Activated T-cell treated with anti-CD3 and anti-CD28 coated beads, Interleukin-2, amount 50 U/mL, for 72 hours (primary cell): ENCODE measurements around the gene LRRC4C. TPM values are rescaled to one million over a fixed set of nuclear protein-coding genes. Genes with fewer than 3 reads are reported as not detected.

ENCODE experiments used
- ATAC-seq, 2 donors: fragments of 150-1000 bp; cut with Tn5 transposase; replicated peaks in 1 of 2; 2 replicates each; pipeline ENCODE4 v1.10.0; 2021; ENCODE audit warnings: moderate library complexity in 2 of 2, mild to moderate bottlenecking in 1 of 2
- DNase-seq, 2 donors: peaks; one replicate each; pipeline ENCODE4 v3.0.0; 2021 to 2022; ENCODE audit warnings: mixed read lengths in 1 of 2
- H3K27ac Mint-ChIP-seq: one replicate; pipeline ENCODE4 v1.8.0; 2022; ENCODE audit warnings: mild to moderate bottlenecking, moderate library complexity, mixed read lengths
- H3K27me3 Mint-ChIP-seq: one replicate; pipeline ENCODE4 v1.8.0; 2022; ENCODE audit warnings: low read depth, mixed read lengths
- H3K36me3 Mint-ChIP-seq, 2 donors: one replicate each; pipeline ENCODE4 v1.8.0; 2022; ENCODE audit warnings: mixed read lengths in 2 of 2, mild to moderate bottlenecking in 1 of 2; ENCODE audit not compliant: insufficient read depth in 2 of 2
- H3K4me1 Mint-ChIP-seq: one replicate; pipeline ENCODE4 v1.8.0; 2022; ENCODE audit warnings: low read depth, mixed read lengths
- H3K4me3 Mint-ChIP-seq, 2 donors: one replicate each; pipeline ENCODE4 v1.8.0; 2022; ENCODE audit warnings: mild to moderate bottlenecking in 2 of 2, mixed read lengths in 2 of 2, moderate library complexity in 2 of 2
- H3K9me3 Mint-ChIP-seq, 2 donors: one replicate each; pipeline ENCODE4 v1.8.0; 2022; ENCODE audit warnings: mixed read lengths in 2 of 2
- total RNA-seq, 2 donors: library from RNA; stranded (reverse); gene quantifications; one replicate each; pipeline ENCODE4 v1.2.3, GENCODE V29; 2022

The LRRC4C gene
- total RNA-seq, 2 donors from 2014 or later, result not detected

DNA sequence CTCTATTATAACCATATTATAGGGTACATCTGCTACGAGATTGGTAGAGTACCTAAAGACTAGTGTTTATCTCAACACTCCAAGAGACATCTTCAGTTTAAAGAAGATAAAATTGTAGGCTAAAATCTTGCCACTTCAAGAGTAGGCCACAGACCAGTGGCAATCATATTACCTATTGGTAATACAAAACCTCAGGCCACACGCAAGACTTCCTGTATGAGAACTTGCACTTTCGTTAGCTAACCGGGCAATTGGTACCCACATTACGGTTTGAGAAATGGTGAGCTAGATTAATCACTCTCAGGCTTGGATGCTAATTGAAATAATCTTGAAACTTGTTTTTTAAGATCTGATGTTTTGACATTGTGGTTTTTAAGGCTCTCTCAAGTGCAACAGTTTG is 772.7 kb downstream of the LRRC4C start:
- H3K27me3 Mint-ChIP-seq, result no peaks in the 10 kb centered on the region
- H3K4me1 Mint-ChIP-seq, result no peaks in the 10 kb centered on the region
- H3K36me3 Mint-ChIP-seq, result no peaks in the 10 kb centered on the region
- no peak overlapping the region for H3K27ac Mint-ChIP-seq
- H3K4me3 Mint-ChIP-seq, result no peak overlapping the region
- H3K9me3 Mint-ChIP-seq, result peaks cover 2 to 3% of the 10 kb centered on the region in 2 donors
- ATAC-seq (no peak), DNase-seq (no peak)

DNA sequence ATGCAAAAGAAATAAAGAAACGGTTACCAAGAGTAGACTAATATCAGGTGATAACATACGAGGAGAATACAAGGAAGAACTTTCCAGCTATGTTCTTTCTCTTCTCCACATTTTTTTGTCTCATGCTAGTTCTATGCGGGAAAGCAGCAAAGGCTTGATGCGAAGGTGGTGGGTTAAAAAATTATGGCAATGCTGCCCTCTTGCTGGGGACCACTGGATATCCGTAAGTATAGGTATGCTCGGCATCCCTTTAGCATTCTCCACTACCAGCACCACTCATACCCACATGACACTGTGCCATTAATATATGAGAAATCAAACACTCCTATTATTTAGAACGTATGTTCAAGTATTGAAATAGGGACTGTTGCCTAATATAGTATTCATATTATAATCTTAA is 776.4 kb downstream of the LRRC4C start:
- H3K4me3 Mint-ChIP-seq, result no peak overlapping the region
- no peaks in the 10 kb centered on the region for H3K4me1 Mint-ChIP-seq
- no peak for DNase-seq
- no peaks in the 10 kb centered on the region for H3K36me3 Mint-ChIP-seq
- ATAC-seq, result no peak
- no peak overlapping the region for H3K27ac Mint-ChIP-seq
- H3K9me3 Mint-ChIP-seq, result peaks cover 4 to 7% of the 10 kb centered on the region in 2 donors
- H3K27me3 Mint-ChIP-seq, result no peaks in the 10 kb centered on the region

DNA sequence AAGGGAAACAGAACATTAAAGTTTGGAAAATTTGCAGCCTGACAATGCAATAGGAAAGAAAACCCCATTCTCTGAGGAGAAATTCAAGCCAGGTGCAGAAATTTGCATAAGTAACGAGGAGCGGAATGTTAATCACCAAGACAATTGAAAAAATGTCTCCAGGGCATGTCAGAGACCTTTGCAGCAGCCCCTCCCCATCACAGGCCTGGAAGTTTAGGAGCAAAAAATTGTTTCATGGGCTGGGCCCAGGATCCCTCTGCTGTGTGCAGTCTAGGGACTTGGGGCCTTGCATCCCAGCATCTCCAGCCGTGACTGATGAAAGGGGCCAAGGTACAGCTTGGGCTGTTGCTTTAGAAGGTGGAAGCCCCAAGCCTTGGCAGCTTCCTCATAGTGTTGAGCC is 780.2 kb downstream of the LRRC4C start:
- Mint-ChIP-seq H3K36me3 (no peaks in the 10 kb centered on the region), H3K4me3 (no peak overlapping the region), H3K9me3 (peaks cover 3 to 13% of the 10 kb centered on the region in 2 donors), H3K27me3 (no peaks in the 10 kb centered on the region), H3K4me1 (no peaks in the 10 kb centered on the region), H3K27ac (no peak overlapping the region)
- DNase-seq (no peak), ATAC-seq (no peak)

DNA sequence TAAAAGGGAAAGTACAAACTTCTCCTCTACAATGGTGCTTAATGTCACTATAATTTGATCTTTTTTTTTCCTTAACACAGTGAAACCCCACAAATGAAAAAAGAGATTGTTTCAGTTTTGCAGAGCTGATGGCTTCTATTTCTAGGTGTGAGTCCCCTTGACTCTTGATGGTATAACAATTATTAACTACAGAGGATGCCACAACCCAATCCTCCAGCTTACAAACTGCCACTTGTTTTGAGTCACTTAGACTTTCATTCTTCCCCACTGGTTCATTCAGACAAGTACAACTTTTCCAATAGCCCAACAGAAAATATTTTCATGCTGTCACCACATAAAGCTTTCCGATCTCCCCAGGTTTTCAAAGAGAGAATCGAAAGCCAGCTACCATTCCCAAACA is 812.2 kb downstream of the LRRC4C start:
- H3K36me3 Mint-ChIP-seq, result peaks cover 0 to 3% of the 10 kb centered on the region in 2 donors
- ATAC-seq (no peak), DNase-seq (no peak)
- no peak overlapping the region for H3K4me3 Mint-ChIP-seq
- no peaks in the 10 kb centered on the region for H3K27me3 Mint-ChIP-seq
- no peak overlapping the region for H3K27ac Mint-ChIP-seq
- H3K9me3 Mint-ChIP-seq, result peaks cover 15 to 17% of the 10 kb centered on the region in 2 donors
- H3K4me1 Mint-ChIP-seq, result no peaks in the 10 kb centered on the region

DNA sequence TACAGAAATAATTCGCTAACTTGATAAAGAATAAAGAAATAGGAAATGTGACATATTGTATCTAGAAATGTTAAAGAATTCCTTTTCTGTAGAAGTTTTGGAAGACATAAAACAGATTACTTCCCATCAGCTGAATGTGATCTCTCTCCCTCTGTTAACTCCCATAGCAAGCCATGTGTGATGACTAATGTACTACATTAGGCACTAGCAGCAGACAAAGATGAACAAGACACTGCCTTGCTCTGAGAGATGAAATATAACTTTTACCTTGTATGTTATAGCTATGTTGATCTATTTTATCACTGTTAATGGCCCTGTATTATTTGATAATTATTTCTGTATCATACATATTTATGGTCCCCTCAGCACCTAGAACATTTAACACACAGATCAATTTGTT is 817.2 kb downstream of the LRRC4C start:
- Mint-ChIP-seq H3K27me3 (no peaks in the 10 kb centered on the region), H3K9me3 (peaks cover 10 to 13% of the 10 kb centered on the region in 2 donors), H3K4me1 (no peaks in the 10 kb centered on the region), H3K4me3 (no peak overlapping the region), H3K27ac (no peak overlapping the region), H3K36me3 (peaks cover 0 to 3% of the 10 kb centered on the region in 2 donors)
- DNase-seq, result no peak
- no peak for ATAC-seq

DNA sequence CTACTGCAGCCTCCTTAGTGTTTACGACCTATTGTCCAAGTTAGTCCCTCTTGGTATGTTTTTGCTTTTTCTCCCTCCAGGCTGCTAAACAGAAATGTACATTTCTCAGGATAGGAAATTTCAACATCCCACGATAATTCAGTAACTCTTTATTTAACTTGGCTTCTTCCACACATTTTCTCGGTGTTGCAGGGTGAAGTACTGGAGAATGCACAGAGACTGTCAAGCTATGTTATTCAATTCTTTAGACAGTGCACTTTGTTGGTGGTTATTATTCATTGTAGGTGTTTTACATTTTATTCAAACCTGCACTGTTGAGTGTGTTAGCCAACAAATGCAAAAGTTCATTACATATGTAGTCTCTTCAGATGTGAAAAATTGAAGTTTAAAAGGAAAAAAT is 839.8 kb downstream of the LRRC4C start:
- H3K4me1 Mint-ChIP-seq, result no peaks in the 10 kb centered on the region
- no peak for DNase-seq
- peaks cover 12% of the 10 kb centered on the region in 2 donors for H3K9me3 Mint-ChIP-seq
- H3K4me3 Mint-ChIP-seq, result no peak overlapping the region
- H3K27ac Mint-ChIP-seq, result no peak overlapping the region
- no peak for ATAC-seq
- H3K36me3 Mint-ChIP-seq, result no peaks in the 10 kb centered on the region
- no peaks in the 10 kb centered on the region for H3K27me3 Mint-ChIP-seq

DNA sequence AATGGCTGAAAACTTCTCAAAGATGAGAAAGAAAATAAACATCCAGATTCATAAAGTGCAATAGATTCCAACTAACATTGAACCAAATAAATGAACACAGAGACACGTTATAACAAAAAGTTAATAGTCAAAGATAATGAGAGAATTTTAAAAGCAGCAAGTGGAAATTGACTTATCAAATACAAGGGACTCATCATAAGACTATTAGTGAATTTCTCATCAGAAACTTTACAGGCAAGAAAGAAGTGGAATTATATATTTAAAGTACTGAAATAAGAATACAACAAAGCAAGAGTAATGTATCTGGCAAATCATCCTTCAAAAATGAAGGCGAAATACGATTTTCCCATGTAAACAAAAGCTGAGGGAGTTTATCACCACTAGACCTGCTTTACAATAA is 852.7 kb downstream of the LRRC4C start:
- no peaks in the 10 kb centered on the region for H3K27me3 Mint-ChIP-seq
- peaks cover 7% of the 10 kb centered on the region in 2 donors for H3K36me3 Mint-ChIP-seq
- DNase-seq (no peak), ATAC-seq (no peak)
- H3K4me1 Mint-ChIP-seq, result no peaks in the 10 kb centered on the region
- no peak overlapping the region for H3K27ac Mint-ChIP-seq
- no peak overlapping the region for H3K4me3 Mint-ChIP-seq
- H3K9me3 Mint-ChIP-seq, result peaks cover 9 to 20% of the 10 kb centered on the region in 2 donors

DNA sequence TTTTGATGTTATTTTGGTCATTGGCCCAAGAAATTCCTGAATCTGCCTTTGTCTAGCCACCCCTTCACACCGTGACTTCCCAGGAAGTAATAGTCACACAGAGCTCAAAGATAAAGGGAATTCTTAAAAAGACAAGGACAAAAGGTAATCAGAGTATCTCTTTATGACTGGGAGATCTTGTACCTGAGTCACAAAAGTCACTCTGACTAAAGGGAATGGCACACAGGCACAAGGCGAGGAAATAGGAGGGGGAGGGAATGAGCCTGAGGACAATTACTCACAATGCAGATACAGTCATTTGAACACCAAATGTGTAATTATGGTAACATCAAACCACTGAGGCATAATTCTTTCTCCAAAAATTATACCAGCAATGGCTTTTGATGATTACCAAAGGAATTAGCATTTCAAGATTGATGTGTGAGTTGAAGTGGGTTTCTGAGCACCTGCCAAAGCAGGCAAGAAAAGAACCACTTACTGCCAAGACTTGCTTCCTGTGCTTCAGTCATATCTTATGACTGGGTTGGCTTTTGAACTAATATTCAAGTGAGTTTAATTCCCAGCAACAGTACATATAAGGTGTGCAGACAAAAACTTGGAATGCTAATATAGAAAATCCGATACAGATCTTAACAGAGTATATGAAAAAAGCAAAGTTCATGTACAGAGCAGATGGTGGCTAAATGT is 856.4 kb downstream of the LRRC4C start:
- H3K27ac Mint-ChIP-seq, result no peak overlapping the region
- no peak overlapping the region for H3K4me3 Mint-ChIP-seq
- peaks cover 7% of the 10 kb centered on the region in 2 donors for H3K36me3 Mint-ChIP-seq
- peaks cover 8 to 24% of the 10 kb centered on the region in 2 donors for H3K9me3 Mint-ChIP-seq
- no peaks in the 10 kb centered on the region for H3K4me1 Mint-ChIP-seq
- no peaks in the 10 kb centered on the region for H3K27me3 Mint-ChIP-seq
- DNase-seq (no peak), ATAC-seq (no peak)

DNA sequence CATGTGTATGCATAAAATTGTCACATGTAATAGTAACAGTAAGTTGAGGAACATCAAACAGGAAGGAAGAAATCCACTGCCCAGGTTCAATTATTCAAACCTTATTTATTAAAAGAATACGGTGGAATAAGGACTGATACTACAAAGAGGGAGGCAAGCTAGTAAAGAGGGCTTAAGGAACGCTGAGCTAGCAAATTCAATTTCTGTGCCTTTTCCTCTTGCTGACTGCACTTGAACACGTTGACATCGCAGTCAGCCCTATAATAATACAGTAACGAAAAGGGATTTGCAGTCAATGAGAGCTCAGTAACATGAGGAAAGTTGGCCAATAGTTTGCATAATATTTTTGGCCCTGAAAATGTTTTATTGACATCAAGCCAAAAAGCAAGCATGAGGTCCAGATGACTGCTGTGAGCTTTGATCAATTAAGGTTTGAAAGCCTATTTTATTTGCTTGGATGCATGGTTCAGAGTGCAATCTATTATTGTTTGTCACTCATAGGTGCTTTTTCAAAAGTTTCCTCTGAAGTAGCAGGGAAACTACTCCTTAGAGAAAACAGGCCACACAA is 861.8 kb downstream of the LRRC4C start:
- Mint-ChIP-seq H3K27ac (no peak overlapping the region), H3K4me3 (no peak overlapping the region), H3K27me3 (no peaks in the 10 kb centered on the region), H3K36me3 (no peaks in the 10 kb centered on the region), H3K4me1 (no peaks in the 10 kb centered on the region), H3K9me3 (peaks cover 11% of the 10 kb centered on the region in 2 donors)
- ATAC-seq (no peak), DNase-seq (no peak)

DNA sequence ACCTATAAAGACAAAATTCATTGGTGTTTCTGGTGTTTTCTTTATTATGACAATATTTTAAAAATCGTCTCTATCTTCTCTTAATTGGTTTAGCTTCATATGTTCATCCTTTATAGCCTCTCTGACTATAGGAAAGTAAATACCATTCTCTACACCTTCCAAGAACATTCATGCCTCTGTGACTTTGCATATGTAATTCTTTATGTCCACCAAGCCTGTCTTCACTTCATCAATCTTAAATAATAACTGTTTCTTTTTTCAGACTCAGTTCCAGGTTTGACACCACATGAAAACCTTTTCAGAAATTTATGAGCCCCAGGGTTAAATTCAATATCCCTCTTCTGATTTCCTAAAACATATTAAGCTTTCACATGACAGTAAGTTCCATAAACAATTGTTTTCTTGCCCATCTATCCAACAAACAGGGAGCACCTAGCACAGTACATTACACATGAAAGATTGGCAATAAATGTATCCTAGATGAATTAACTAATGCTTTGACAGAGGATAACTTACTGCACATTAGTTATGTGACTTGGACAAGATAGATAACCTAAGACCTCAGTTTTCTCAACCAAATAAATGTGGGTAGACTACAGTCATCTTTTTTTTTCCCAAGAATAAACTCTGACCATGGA is 886.1 kb downstream of the LRRC4C start:
- Mint-ChIP-seq H3K36me3 (peaks cover 0 to under 1% of the 10 kb centered on the region in 2 donors), H3K27me3 (no peaks in the 10 kb centered on the region), H3K27ac (no peak overlapping the region), H3K4me1 (no peaks in the 10 kb centered on the region), H3K9me3 (peaks cover 2 to 10% of the 10 kb centered on the region in 2 donors), H3K4me3 (no peak overlapping the region)
- ATAC-seq (no peak), DNase-seq (no peak)

DNA sequence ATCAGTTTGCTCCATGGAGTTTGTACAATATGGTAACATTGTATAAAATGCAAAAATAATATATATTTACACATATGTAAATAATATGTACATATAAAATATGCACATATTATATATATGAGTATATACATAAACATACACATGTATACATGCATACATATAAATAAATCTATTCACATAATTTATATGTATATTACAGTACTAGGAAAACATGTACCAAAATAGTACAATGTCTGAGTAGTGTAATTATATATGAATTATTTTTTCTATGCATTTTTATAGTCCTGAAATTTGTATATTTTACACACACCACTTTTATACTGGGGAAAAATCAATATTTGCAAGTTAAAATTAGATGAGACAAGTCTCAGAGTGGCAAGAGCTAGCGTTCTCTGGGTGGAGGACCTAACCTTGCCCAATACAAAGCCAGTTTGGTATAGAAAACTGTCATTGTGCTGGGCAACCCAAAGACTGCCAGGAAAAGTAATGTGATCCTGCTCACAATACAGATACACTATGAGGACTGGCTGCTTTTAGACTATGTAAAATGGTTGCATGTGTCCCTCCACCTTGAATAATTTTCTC is 889.4 kb downstream of the LRRC4C start:
- Mint-ChIP-seq H3K36me3 (no peaks in the 10 kb centered on the region), H3K4me1 (no peaks in the 10 kb centered on the region), H3K4me3 (no peak overlapping the region), H3K27ac (no peak overlapping the region), H3K27me3 (no peaks in the 10 kb centered on the region), H3K9me3 (peaks cover 2 to 13% of the 10 kb centered on the region in 2 donors)
- DNase-seq (no peak), ATAC-seq (no peak)

DNA sequence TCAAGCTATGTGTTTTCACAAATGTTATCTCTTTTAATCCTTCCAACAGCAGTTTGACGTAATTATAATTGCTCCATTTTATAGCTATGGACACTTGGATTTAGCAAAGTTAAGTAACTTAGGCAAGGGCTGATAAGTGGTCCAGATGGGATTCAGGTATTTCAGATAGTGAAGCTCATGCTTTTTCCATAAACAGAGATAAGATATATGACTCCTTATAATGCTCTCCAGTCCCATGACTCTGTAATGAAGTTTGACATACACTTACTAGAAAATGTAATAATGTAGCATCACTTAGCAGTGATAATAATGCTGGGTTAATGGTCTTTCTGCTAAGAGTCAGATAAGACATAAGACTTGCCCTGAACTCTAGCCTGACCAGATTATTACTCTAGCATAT is 892.1 kb downstream of the LRRC4C start:
- Mint-ChIP-seq H3K27me3 (no peaks in the 10 kb centered on the region), H3K9me3 (peaks cover 10 to 14% of the 10 kb centered on the region in 2 donors), H3K36me3 (no peaks in the 10 kb centered on the region), H3K4me3 (no peak overlapping the region), H3K4me1 (no peaks in the 10 kb centered on the region), H3K27ac (no peak overlapping the region)
- no peak for DNase-seq
- ATAC-seq, result no peak

DNA sequence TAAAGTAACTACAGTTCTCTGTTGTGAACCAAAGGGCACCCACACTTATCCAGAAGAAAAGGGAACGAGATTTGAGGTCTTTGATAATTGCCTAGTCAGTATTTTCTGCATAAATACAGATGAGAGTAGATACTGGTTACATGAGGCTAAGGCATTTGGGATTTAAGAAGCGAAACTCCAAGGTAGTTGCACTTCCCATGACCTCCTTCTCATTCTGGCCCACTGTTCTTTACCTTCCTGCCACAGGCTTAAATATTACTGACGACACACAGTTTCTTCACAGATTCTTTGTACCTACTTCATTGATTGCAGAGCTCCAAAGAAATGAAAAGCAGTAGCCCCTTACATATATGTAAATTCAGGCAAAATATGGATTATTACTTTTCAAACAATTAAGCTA is 915.3 kb downstream of the LRRC4C start:
- Mint-ChIP-seq H3K36me3 (peaks cover 0 to 2% of the 10 kb centered on the region in 2 donors), H3K4me3 (no peak overlapping the region), H3K4me1 (no peaks in the 10 kb centered on the region), H3K9me3 (peaks cover 11 to 15% of the 10 kb centered on the region in 2 donors), H3K27me3 (no peaks in the 10 kb centered on the region), H3K27ac (no peak overlapping the region)
- no peak for ATAC-seq
- no peak for DNase-seq
